Stromal cell of bone marrow (primary cell): ENCODE data around the gene ZNF655.
A peak's percentile ranks its signal among the peaks of the same experiment; 100 is the strongest.

ENCODE experiments used
- DNase-seq: peaks from one replicate; pipeline ENCODE4 v3.0.0-alpha.2; 2012; ENCODE audit warnings: low read depth

The ZNF655 gene

GRCh38 chr7:99606531-99606930 lies 48.1 kb downstream of the ZNF655 start:
- no peak for DNase-seq

GRCh38 chr7:99607548-99607947 lies 49.1 kb downstream of the ZNF655 start:
- DNase-seq, result no peak

GRCh38 chr7:99614495-99614894 lies 56.1 kb downstream of the ZNF655 start:
- DNase-seq, result no peak

GRCh38 chr7:99615989-99616358 lies 57.5 kb downstream of the ZNF655 start:
- DNase-seq, result no peak

GRCh38 chr7:99616359-99617191 lies 58.1 kb downstream of the ZNF655 start, which contains the start of gene ZSCAN25:
Gene ZSCAN25, plus strand, starts transcription at chr7:99616946. Its CDS starts 2,661 bp downstream, at chr7:99619607.
- peak; percentile 78 for DNase-seq

GRCh38 chr7:99617192-99617781 lies 58.8 kb downstream of the ZNF655 start:
- DNase-seq, result no peak

- no peak for DNase-seq
Measured at GRCh38 chr7:99618726-99619125, 60.3 kb downstream of the ZNF655 start.

GRCh38 chr7:99619571-99620130 lies 61.2 kb downstream of the ZNF655 start:
- DNase-seq, result no peak

- no peak for DNase-seq
Measured at GRCh38 chr7:99621271-99621670, 62.8 kb downstream of the ZNF655 start.

GRCh38 chr7:99622596-99622995 lies 64.2 kb downstream of the ZNF655 start:
- no peak for DNase-seq

- DNase-seq, result no peak
Measured at GRCh38 chr7:99623091-99623693, 64.8 kb downstream of the ZNF655 start.

GRCh38 chr7:99623702-99624447 lies 65.4 kb downstream of the ZNF655 start:
- DNase-seq, result no peak

- DNase-seq, result no peak
Measured at GRCh38 chr7:99624484-99624883, 66.0 kb downstream of the ZNF655 start.

- no peak for DNase-seq
Measured at GRCh38 chr7:99625321-99625720, 66.9 kb downstream of the ZNF655 start.

GRCh38 chr7:99625961-99626360 lies 67.5 kb downstream of the ZNF655 start:
- no peak for DNase-seq
